Activated CD4-positive, alpha-beta memory T cell treated with anti-CD3 and anti-CD28 coated beads, Interleukin-2, amount 10 ng/mL, durations not matched to agents 7 days and 5 days (primary cell): ENCODE data around the gene STRN. TPM values are rescaled to one million over a fixed set of nuclear protein-coding genes. Genes with fewer than 3 reads are reported as not detected.
"Not testable (repeated sequence)": the region's sequence is repeated elsewhere in the genome, so short reads cannot be mapped to it uniquely, and the experiment has no call there.

ENCODE experiments used
- CTCF ChIA-PET: fragments of 350-600 bp; sonication (Branson Sonifier 250); formaldehyde crosslinking; loops from one replicate; lab custom pipeline; 2021; ENCODE audit warnings: antibody characterized with exemption, inconsistent platforms; lab: Charles Lee
- POLR2A ChIA-PET: fragments of 350-600 bp; sonication (Branson Sonifier 250); formaldehyde crosslinking; loops from one replicate; lab custom pipeline; 2021; ENCODE audit warnings: antibody characterized with exemption; lab: Charles Lee
- DNase-seq: peaks from one replicate; pipeline ENCODE4 v3.0.0-alpha.2; 2020
- H3K27ac Mint-ChIP-seq: one replicate; pipeline ENCODE4 v1.8.0; 2021; ENCODE audit warnings: mild to moderate bottlenecking, mixed read lengths
- H3K27me3 Mint-ChIP-seq: one replicate; pipeline ENCODE4 v1.8.0; 2021; ENCODE audit warnings: mixed read lengths
- H3K36me3 Mint-ChIP-seq: one replicate; pipeline ENCODE4 v1.8.0; 2021; ENCODE audit warnings: low read depth, mixed read lengths
- H3K4me1 Mint-ChIP-seq: one replicate; pipeline ENCODE4 v1.8.0; 2021; ENCODE audit warnings: mixed read lengths
- H3K4me3 Mint-ChIP-seq: one replicate; pipeline ENCODE4 v1.8.0; 2021; ENCODE audit warnings: mild to moderate bottlenecking, mixed read lengths
- H3K9me3 Mint-ChIP-seq: one replicate; pipeline ENCODE4 v1.8.0; 2021; ENCODE audit warnings: mixed read lengths
- total RNA-seq, 2 experiments: library from RNA; stranded (reverse); gene quantifications; one replicate each; pipeline ENCODE4 v1.2.3, GENCODE V29; 2021

STRN gene
- total RNA-seq, 2 experiments from 2014 or later, result 33.7 to 34.4 TPM

DNA sequence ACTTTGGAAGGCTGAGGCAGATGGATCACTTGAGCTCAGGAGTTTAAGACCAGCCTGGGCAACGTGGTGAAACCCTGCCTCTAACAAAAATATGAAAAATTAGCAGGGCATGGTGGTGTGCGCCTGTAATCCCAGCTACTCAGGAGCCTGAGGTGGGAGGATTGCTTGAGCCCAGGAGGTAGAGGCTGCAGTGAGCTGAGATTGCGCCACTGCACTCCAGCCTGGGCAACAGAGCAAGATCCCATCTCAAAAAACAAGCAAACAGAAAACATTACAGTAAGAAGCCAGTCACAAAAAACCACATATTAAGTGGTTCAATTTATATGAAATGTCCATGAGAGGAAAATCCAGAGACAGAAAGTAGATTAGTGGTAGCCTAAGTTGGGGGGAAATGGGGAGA, 12.7 kb upstream of the STRN start:
- POLR2A ChIA-PET, H3K9me3 Mint-ChIP-seq, H3K27ac Mint-ChIP-seq, H3K4me1 Mint-ChIP-seq, DNase-seq, H3K4me3 Mint-ChIP-seq, H3K27me3 Mint-ChIP-seq: not testable (repeated sequence)
- H3K36me3 Mint-ChIP-seq, result peaks cover 19% of the 10 kb centered on the region
- CTCF ChIA-PET, result interaction anchor here (1.4 kb wide), 1 partner anchor 9 kb away, joined by 5 read pairs; no protein-coding TSS in a partner anchor

DNA sequence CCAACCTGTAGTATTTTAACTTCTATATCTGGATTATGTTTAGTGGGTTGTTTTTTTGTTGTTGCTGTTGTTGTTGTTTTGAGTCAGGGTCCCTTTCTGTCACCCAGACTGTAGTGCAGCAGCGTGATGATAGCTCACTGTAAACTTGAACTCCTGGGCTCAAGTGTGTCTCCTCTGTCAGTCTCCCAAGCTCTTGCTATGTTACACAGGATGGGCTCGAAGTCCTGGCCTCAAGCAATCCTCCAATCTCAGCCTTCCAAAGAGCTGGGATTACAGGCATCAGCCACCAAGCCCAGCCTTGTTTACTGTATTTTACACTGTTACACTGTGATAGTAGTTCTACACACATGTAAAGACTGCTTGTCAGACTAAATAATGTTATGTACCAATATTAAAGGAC, 9.7 kb upstream of the STRN start:
- Mint-ChIP-seq H3K36me3 (peaks cover 18% of the 10 kb centered on the region), H3K4me1 (no peaks in the 10 kb centered on the region), H3K27ac (no peak overlapping the region), H3K4me3 (no peak overlapping the region), H3K9me3 (no peaks in the 10 kb centered on the region), H3K27me3 (no peaks in the 10 kb centered on the region)
- POLR2A ChIA-PET, result interaction anchor here (2.6 kb wide), 1 partner anchor 9 kb away, joined by 9 read pairs; the partner anchor contains the start of gene STRN
- CTCF ChIA-PET, result no interaction called here
- no peak for DNase-seq

DNA sequence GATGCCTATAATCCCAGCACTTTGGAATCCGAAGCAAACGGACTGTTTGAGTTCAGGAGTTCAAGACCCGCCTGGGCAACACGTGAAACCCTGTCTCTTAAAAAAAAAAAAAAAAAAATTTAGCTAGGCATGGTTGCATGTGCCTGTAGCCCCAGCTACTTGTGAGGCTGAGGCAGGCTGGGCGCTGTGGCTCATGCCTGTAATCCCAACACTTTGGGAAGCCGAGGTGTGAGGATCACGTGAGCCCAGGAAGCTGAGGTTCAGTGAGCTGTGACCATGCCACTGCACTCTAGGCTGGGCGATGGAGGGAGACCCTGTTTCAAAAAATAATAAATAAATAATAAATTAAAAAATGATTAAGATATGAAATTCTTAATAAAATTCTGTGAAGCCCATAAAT, 9.0 kb upstream of the STRN start:
- no peak overlapping the region for H3K27ac Mint-ChIP-seq
- no peak overlapping the region for H3K4me3 Mint-ChIP-seq
- H3K9me3 Mint-ChIP-seq, result no peaks in the 10 kb centered on the region
- CTCF ChIA-PET, result no interaction called here
- no peak for DNase-seq
- H3K36me3 Mint-ChIP-seq, result peaks cover 14% of the 10 kb centered on the region
- POLR2A ChIA-PET, result interaction anchor here (1.3 to 2.6 kb wide), 2 partner anchors 8 to 14 kb away, joined by 5 to 9 read pairs; partner anchors contain the start of gene STRN
- H3K4me1 Mint-ChIP-seq, result no peaks in the 10 kb centered on the region
- H3K27me3 Mint-ChIP-seq, result no peaks in the 10 kb centered on the region

DNA sequence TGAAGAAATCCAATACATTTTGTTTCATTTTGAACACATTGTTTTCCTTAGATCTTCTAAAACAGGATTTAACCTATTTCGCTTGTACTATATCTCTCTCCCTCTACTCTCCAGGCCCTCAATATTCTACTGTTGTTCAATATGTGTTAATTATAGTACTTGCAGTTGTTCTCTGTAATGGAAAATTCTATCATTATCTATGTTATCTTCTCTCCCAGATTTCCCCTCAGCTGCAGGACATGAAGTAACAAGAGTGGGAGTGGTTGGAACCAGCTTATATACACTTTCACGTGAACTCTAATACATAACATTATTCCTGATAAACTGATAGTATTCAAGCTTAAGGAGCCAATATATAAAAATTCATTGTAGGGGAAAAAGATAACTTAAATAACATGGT, 7.0 kb upstream of the STRN start:
- H3K9me3 Mint-ChIP-seq, result no peaks in the 10 kb centered on the region
- POLR2A ChIA-PET, result no interaction called here
- no peak overlapping the region for H3K4me3 Mint-ChIP-seq
- peaks cover 5% of the 10 kb centered on the region for H3K4me1 Mint-ChIP-seq
- H3K27me3 Mint-ChIP-seq, result no peaks in the 10 kb centered on the region
- CTCF ChIA-PET, result no interaction called here
- peaks cover 4% of the 10 kb centered on the region for H3K36me3 Mint-ChIP-seq
- no peak for DNase-seq
- H3K27ac Mint-ChIP-seq, result no peak overlapping the region

DNA sequence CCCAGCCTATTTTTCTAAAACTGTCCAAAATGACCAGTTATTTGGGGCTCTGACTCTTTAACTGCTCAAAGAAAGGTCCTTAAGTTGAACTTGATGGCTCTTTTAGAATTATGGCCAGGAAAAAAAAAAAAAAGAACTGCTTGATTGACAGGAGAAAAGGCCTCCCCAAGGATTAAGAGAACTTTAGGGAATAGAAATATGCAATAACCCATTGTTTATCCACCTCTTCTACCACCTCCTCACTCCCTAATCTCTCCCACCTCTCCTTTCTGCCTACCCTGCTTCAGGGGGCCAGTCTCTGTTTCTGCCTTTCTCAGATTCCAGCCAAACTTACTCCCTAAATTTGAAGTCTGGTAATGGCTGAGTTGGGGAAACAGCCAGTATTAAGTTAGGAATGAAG, 5.7 kb upstream of the STRN start:
- H3K27ac Mint-ChIP-seq, result no peak overlapping the region
- no peak overlapping the region for H3K4me3 Mint-ChIP-seq
- no peaks in the 10 kb centered on the region for H3K9me3 Mint-ChIP-seq
- ChIA-PET CTCF (no interaction called here), POLR2A (no interaction called here)
- H3K27me3 Mint-ChIP-seq, result no peaks in the 10 kb centered on the region
- peaks cover 18% of the 10 kb centered on the region for H3K4me1 Mint-ChIP-seq
- H3K36me3 Mint-ChIP-seq, result peaks cover under 1% of the 10 kb centered on the region
- no peak for DNase-seq

DNA sequence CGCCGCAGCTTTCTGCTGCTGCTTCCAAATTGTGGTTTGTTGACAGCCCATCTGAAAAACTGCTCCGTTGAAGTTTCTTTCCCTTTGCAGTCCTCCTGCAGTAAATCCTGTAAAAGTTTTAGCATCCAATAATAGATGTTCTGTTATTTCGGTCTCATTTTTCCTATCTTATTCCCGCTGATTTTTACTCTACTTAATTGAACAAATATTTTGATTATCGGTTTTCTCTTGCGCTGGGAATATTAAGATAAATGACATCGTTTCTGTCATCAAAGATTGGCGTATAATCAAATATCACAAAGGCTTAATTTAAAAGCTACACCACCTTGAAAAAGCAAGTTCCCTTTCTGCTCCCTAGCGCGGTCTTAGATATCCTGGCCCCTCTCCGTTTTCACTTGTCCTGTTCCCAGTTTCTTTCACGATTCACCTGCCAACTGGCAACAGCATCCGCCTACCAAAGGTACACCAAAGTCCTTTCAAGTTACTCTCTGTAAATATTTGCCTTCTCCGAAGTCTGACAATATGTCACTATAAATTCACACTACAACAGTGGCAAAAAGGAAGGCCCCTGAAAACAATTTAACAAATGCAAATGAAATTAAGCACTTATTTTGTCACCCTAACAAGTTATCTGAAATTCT, 1.0 kb upstream of the STRN start:
- peaks cover 49% of the 10 kb centered on the region for H3K4me1 Mint-ChIP-seq
- peak overlapping the region; percentile 97 for H3K4me3 Mint-ChIP-seq
- peaks cover 18% of the 10 kb centered on the region for H3K36me3 Mint-ChIP-seq
- ChIA-PET CTCF (no interaction called here), POLR2A (interaction anchor here (0.9 to 1.8 kb wide), 9 partner anchors 8 to 358 kb away, joined by 3 to 9 read pairs (median 5); partner anchors contain the start of genes EIF2AK2, GPATCH11, HEATR5B and PRKD3)
- no peak for DNase-seq
- H3K27ac Mint-ChIP-seq, result peak overlapping the region; percentile 99
- H3K27me3 Mint-ChIP-seq, result no peaks in the 10 kb centered on the region
- H3K9me3 Mint-ChIP-seq, result no peaks in the 10 kb centered on the region

DNA sequence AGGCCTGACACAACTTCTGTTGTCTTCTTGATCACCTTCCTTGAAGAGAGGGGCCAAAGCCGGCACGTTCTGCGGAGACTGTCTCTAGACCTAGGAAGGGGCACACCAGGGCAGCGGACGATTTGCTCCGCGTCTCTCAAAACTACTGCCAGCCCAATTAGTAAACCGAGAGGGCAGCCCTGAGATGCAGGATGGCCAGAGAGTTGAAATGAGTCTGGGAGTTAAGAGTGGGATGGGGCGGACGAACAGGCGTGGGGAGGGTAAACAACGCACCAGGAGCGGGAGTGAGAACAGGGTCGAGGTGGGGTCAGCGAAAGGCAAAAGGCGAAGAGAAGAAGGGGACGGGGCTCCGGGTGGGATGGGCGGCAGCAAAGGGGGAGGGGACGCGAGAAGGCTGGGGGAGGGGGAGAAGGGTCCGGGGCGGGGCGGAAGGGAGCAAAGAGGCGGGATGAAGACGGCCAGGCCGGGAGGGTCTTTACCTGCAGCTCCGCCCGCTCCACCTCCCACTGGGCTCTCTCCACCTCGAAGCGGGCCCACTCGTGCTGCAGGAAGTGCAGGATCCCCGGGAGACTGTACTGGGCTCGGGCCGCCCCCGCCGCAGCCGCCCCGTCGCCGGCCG, 476 bp downstream of the STRN start:
- peak overlapping the region; percentile 97 for H3K4me3 Mint-ChIP-seq
- H3K4me1 Mint-ChIP-seq, result peaks cover 60% of the 10 kb centered on the region
- peaks cover 26% of the 10 kb centered on the region for H3K36me3 Mint-ChIP-seq
- H3K27ac Mint-ChIP-seq, result peak overlapping the region; percentile 84
- CTCF ChIA-PET, result no interaction called here
- H3K9me3 Mint-ChIP-seq, result no peaks in the 10 kb centered on the region
- POLR2A ChIA-PET, result interaction anchor here (0.8 to 1.8 kb wide), 8 partner anchors 10 to 359 kb away, joined by 3 to 9 read pairs (median 5); partner anchors contain the start of genes CEBPZ, EIF2AK2, NDUFAF7 and PRKD3
- peak; percentile 34 for DNase-seq
- H3K27me3 Mint-ChIP-seq, result no peaks in the 10 kb centered on the region

DNA sequence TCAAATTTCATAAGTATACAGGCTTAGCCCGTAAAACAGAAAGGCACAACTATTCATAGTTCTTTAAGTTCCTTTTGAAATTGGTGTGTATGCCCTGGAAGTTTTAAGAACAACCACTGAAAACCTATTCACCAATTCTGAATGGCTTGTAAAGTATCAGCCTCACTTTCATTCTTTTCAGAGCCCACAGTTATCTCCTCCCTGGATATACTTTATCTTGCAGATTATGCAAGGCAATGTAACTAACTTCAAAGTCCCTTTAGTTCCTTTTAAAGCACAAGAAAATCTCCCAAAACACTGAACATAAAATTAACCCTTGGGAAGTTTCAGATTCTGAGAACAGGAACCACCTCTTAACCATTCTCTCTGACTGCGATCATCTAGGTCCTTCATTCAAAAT, 1.1 kb downstream of the STRN start:
- H3K4me1 Mint-ChIP-seq, result peaks cover 64% of the 10 kb centered on the region
- POLR2A ChIA-PET, result no interaction called here

DNA sequence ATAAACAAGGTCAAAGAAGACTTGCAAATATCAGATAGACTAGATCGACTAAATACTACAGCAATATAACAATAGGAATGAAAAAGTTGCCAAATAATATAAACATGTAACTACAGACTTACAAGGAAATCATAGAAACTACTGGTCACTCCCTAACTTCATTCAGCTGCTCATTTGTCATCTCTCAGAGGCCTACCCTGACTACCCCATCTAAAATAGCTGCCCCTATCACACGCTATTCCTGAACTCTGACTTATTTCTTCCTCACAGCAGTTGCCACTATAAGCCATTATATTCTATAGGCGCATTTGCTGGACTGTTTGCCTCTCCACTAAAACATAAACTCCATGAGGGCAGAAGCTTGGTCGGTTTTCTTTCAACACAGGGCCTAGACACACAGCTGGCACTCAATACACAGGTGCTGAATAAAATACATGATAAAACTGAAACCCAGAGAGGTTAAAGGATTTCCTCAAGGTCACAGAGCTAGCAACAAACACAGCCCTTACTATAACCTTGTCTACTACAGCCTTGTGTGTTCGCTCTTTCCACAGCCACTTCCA, 1.8 kb downstream of the STRN start:
- CTCF ChIA-PET, result no interaction called here
- Mint-ChIP-seq H3K4me3 (peak overlapping the region; percentile 97), H3K36me3 (peaks cover 26% of the 10 kb centered on the region), H3K27me3 (no peaks in the 10 kb centered on the region), H3K27ac (no peak overlapping the region), H3K4me1 (peaks cover 70% of the 10 kb centered on the region), H3K9me3 (no peaks in the 10 kb centered on the region)
- POLR2A ChIA-PET, result no interaction called here
- no peak for DNase-seq

More for the DNA sequence above, 1.1 kb downstream of the STRN start:
- CTCF ChIA-PET, result no interaction called here
- Mint-ChIP-seq H3K4me3 (peak overlapping the region; percentile 97), H3K36me3 (peaks cover 26% of the 10 kb centered on the region), H3K9me3 (no peaks in the 10 kb centered on the region), H3K27me3 (no peaks in the 10 kb centered on the region), H3K27ac (peak overlapping the region; percentile 84)
- no peak for DNase-seq

DNA sequence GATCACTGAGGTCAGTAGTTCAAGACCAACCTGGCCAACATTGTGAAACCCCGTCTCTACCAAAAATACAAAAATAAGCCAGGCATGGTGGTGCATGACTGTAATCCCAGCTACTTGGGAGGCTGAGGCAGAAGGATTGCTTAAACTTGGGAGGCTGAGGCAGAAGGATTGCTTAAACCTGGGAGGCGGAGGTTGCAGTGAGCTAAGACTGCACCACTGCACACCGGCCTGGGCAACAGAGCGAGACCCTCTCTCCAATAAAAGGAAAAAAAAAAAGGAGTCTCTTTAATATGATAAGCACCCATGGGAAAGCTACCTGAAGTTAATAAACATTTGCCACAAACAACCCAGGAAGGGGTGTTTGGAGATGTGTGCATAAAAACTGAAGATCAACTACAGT, 2.6 kb downstream of the STRN start:
- Mint-ChIP-seq H3K4me3 (no peak overlapping the region), H3K4me1 (peaks cover 77% of the 10 kb centered on the region)
- POLR2A ChIA-PET, result no interaction called here

DNA sequence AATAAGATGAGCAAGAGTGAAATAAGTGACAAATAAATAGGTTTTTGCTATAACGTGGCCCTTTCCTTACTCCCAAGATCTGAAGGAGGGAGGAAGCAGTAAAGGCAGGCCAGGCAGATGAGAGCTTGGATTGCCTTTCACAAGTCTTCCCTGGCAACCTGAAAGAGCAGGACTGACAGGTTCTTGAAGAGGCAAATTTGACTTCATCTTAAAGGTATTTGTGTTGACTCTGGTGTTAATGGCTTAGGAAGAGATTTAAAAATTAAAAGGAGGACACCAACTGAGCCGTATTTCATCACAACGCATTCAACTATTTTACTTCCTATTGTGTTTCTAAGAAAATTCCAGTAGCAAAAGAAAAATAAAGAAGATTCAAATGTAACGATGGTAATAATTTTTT, 3.2 kb downstream of the STRN start:
- ChIA-PET CTCF (no interaction called here), POLR2A (no interaction called here)
- H3K9me3 Mint-ChIP-seq, result no peaks in the 10 kb centered on the region
- peaks cover 77% of the 10 kb centered on the region for H3K4me1 Mint-ChIP-seq
- H3K27me3 Mint-ChIP-seq, result no peaks in the 10 kb centered on the region
- H3K27ac Mint-ChIP-seq, result no peak overlapping the region
- DNase-seq, result no peak
- peaks cover 32% of the 10 kb centered on the region for H3K36me3 Mint-ChIP-seq
- no peak overlapping the region for H3K4me3 Mint-ChIP-seq

More for the DNA sequence above, 2.6 kb downstream of the STRN start:
- H3K27me3 Mint-ChIP-seq, result no peaks in the 10 kb centered on the region
- H3K27ac Mint-ChIP-seq, result no peak overlapping the region
- H3K9me3 Mint-ChIP-seq, result no peaks in the 10 kb centered on the region
- no peak for DNase-seq
- H3K36me3 Mint-ChIP-seq, result peaks cover 26% of the 10 kb centered on the region
- CTCF ChIA-PET, result no interaction called here

DNA sequence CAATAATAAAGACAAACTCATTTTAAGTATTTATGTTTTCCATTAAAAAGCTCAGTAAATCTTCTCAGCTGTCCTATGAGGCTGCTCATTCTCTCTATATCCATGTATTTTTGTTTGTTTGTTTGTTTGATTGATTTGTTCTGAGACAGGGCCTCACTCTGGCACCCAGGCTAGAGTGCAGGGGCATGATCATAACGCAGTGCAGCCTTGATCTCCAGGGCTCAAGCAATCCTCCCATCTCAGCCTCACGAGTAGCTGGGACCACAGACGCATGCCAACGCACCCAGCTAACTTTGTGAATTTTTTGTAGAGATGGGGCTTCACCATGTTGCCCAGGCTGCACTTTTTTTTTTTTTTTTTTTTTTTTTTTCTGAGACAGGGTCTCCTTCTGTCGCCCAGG, 5.6 kb downstream of the STRN start:
- CTCF ChIA-PET, result no interaction called here
- peaks cover 68% of the 10 kb centered on the region for H3K4me1 Mint-ChIP-seq
- no peak for DNase-seq
- POLR2A ChIA-PET, result no interaction called here
- peaks cover 29% of the 10 kb centered on the region for H3K36me3 Mint-ChIP-seq
- H3K4me3 Mint-ChIP-seq, result no peak overlapping the region
- no peaks in the 10 kb centered on the region for H3K9me3 Mint-ChIP-seq
- no peak overlapping the region for H3K27ac Mint-ChIP-seq
- H3K27me3 Mint-ChIP-seq, result no peaks in the 10 kb centered on the region

DNA sequence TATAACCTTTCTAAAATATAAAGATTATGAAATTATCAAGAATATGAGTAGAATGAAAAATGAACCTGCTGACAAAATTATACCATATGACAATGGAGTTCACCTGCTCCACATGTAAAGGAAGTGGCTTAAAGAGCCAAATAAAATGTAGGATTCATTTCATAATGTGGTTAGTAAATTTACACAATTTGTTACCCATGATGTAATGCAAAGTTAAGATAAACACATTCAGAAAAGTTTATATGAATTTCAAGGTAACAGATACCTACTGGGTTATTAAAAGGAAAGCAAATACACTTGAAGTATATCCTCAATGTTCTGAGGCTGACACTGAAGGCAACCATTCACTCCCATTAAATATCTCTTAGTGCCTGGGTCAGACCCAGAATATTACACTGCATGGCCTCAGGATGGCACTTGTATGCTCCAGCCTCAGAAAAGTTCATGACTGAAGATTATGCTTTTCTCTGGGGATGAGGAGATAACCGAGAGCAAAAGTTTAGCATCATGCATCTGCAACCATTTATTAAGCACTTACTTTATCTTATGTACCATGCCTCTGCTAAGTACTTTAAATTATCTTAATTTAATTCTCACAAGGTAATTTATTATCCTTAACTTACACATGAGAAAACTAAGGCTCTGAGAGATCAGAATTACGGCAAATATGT, 6.2 kb downstream of the STRN start:
- Mint-ChIP-seq H3K36me3 (peaks cover 26% of the 10 kb centered on the region), H3K4me3 (no peak overlapping the region), H3K27me3 (no peaks in the 10 kb centered on the region), H3K9me3 (no peaks in the 10 kb centered on the region), H3K27ac (no peak overlapping the region), H3K4me1 (peaks cover 64% of the 10 kb centered on the region)
- CTCF ChIA-PET, result interaction anchor here (0.6 kb wide), 1 partner anchor 27 kb away, joined by 3 read pairs; no protein-coding TSS in a partner anchor
- POLR2A ChIA-PET, result no interaction called here
- no peak for DNase-seq
